T-helper 9 cell (primary cell): Measurements from ENCODE around the gene ADAMTSL3.

Experiments
- DNase-seq: peaks from one replicate; pipeline ENCODE4 v3.0.0-alpha.2; 2020
- total RNA-seq, 2 donors: gene quantifications; one replicate each; lab custom pipeline; 2026; lab: John Stamatoyannopoulos, UW

The ADAMTSL3 gene, protein sequence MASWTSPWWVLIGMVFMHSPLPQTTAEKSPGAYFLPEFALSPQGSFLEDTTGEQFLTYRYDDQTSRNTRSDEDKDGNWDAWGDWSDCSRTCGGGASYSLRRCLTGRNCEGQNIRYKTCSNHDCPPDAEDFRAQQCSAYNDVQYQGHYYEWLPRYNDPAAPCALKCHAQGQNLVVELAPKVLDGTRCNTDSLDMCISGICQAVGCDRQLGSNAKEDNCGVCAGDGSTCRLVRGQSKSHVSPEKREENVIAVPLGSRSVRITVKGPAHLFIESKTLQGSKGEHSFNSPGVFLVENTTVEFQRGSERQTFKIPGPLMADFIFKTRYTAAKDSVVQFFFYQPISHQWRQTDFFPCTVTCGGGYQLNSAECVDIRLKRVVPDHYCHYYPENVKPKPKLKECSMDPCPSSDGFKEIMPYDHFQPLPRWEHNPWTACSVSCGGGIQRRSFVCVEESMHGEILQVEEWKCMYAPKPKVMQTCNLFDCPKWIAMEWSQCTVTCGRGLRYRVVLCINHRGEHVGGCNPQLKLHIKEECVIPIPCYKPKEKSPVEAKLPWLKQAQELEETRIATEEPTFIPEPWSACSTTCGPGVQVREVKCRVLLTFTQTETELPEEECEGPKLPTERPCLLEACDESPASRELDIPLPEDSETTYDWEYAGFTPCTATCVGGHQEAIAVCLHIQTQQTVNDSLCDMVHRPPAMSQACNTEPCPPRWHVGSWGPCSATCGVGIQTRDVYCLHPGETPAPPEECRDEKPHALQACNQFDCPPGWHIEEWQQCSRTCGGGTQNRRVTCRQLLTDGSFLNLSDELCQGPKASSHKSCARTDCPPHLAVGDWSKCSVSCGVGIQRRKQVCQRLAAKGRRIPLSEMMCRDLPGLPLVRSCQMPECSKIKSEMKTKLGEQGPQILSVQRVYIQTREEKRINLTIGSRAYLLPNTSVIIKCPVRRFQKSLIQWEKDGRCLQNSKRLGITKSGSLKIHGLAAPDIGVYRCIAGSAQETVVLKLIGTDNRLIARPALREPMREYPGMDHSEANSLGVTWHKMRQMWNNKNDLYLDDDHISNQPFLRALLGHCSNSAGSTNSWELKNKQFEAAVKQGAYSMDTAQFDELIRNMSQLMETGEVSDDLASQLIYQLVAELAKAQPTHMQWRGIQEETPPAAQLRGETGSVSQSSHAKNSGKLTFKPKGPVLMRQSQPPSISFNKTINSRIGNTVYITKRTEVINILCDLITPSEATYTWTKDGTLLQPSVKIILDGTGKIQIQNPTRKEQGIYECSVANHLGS (N-terminal part only)
- total RNA-seq: 0 reads per million in 2 donors

DNA sequence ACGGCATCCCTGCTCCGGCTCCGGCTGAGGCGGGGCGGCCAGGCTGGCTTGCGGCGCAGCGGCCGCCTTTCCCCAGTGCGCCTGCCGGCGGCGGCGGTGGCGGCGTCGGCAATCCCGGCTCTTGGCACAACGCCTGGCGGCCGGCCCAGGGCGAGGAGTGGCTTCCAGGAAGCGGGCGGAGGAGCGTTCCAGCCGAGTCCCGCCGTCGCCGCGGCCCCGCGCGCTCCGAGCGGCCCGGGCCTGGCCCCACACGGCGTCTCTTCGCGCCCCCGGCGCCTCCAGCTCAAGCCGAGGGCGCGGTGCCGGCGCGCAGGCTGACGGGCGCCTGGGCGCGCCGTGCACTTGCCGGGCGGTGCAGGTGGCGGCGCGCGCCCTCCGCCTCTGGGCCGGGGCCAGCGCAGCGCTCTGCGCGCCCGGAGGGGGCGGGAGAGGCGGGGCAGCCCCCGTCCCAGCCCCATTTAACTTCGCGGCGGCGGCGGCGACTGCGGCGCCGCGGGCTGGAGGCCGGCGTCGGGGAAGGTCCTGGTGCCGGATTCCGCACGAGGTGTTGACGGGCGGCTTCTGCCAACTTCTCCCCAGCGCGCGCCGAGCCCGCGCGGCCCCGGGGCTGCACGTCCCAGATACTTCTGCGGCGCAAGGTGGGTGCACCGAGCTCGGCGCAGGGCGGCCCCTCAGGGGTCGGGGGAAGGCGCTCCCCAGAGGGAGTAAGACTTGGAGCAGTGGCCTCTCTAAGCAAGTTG is at the start of gene ADAMTSL3:
TSS of gene ADAMTSL3 (plus strand) at position 485 of the 740 bp plus-strand sequence. CDS start 1,639 bp downstream, outside the sequence.
- no peak for DNase-seq

DNA sequence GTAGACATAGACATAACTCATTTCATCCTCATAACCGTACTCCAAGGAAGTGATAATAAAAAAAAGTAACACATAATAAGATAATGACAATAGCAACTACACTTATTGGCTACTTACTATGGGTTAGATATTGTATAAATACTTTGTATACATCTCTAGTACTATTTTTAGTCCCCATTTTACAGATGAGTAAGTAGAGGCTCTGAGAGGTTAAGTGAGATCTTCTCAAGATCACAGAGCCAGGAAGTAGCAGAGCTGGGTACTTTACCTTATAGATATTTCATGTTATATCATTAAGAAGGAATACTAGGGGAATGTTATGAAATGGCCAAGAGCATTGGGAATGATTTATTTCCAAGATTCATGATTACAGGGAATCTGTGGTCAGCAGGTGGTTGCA is 49.4 kb upstream of the ADAMTSL3 start:
- DNase-seq: no peak

DNA sequence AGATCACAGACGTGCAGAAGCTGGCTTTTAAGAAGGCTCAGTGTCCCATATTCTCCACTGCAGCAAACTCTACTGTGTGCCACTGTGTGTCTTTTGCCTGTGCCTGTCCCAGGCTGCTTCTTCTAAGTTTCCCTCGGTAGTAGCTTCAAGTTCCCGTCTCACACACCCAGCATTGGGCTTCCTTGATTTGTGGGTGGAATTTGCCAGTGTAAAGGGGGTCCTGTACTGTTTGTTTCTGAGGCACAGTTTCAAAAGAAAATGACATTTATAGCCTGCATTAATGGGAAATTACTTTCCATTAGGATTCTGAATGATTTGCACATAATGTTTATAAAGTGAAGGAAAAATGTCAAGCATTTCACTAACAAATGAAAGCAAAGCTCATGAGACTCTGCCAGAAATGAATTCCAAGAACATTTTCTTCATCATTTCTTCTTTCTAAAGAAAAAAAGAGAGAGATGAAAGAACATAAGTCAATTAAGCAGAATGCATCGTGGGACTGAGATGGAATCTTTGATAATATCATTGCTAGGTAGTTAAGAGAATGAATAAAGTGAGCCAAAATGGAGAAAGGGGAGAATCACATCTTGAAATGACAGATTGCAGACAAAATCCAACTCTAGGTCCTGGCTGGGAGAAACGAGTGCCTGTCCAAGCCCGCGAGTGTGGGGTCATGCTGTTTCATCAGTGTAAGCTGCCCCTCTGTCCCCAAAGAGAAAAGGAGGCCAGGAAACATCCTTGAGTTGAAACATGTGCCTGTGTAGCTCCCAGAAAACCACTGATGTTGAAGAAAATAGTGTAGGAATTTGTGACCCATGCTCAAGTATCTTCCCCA is 48.6 kb upstream of the ADAMTSL3 start:
- DNase-seq: no peak

DNA sequence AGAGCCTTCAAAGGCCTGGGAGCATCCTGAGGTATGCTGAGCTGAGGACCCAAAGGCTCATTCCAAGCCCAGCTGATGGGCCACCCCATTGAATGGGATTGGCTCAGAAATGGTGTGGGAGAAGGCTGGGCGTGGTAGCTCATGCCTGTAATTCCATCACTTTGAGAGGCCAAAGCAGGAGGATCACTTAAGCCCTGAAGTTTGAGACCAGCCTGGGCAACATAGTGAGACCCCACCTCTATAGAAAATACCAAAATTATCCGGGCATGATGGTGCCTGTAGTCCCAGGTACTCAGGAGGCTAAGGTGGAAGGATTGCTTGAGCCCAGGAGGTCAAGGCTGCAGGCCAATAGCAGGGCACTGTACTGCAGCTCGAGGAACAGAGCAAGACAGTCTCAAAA is 43.8 kb upstream of the ADAMTSL3 start:
- no peak for DNase-seq

DNA sequence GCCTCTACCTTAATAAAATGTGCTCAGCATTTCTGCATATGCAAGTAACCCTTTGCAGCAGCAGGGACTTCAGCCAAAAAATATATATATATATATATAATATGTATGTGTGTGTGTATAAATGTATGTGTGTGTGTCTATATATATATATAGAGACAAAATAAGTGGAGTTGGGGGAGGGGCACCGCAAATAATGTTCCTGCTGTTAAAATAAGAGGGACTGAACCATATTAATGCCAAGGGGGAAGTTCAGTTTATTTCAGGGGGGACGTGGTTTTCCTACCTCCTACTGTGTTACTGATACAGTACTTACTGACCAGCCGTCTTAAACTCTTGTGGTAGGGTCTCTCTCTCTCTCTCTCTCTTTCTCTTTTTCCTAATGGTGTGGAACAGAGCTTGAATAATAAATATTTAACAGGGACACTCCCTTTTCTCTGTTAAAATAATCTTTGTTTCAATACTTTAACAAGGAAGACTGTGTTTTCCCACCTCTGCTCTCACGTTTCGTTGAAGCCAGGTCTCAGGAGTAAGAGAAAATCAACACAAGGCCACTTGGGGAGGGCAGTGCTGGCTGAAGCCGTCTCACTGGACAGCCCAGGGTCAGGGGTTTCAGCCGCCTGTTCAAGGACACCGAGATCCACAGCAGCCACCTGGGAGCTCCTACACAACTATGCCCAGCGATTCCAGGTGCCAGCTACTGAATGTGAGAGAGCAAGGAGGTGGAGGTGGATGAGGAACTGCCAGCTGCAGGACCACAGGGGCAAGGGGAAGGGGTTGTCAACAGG is 42.8 kb upstream of the ADAMTSL3 start:
- no peak for DNase-seq

DNA sequence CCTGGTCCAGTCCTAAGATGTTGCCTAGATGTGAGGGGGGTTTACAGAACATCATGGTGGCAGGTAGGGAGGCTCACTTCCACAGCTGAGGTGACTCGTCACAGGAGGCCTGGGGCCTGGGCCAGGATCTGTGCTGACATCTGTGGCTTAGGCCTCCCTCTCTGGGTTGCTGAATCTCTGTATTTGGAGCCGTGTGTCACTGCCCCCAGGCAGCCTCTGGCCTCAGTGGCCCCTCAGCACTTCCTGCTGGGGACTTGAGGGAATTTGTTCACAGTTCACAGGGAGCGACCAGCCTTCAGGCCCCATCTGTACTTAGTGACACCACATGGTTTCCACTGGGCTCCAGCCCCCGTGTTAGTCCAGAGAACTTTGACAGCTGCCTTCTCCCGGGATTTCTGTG is 41.7 kb upstream of the ADAMTSL3 start:
- DNase-seq: no peak

DNA sequence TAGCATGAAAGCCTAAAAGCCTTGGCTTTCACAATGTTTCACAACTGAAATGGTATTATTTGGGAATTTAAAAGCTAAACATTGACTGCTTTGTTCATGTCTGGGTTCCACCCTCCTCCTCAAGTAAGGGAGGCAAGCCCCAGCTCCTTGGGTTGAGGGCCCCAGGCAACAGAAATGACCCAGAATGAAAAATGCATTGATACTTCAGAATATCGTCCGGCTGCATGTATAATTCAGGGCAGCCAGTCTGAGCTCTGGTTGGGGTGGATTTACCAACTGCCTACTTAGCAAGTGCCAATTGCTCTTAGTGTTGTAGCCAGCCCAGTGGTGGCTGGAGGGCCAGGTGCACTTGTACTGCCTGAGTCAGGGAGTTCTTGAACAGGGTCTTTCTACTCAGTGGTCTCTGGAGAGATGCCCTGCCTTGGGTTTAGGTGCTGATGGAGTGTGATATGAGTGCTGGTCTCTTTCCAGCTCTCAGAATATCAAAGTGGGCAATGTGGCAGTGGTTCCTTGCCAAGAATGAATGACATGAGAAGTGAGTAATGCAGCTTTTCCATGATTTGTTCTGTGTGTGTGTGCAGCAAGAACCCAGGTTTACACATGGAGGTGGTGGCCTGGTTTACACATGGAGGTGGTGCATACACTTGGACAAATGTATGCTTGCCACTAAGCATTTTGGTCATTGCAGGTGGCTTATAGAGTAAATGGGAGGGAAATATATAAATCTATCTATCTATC is 40.9 kb upstream of the ADAMTSL3 start:
- DNase-seq: no peak

DNA sequence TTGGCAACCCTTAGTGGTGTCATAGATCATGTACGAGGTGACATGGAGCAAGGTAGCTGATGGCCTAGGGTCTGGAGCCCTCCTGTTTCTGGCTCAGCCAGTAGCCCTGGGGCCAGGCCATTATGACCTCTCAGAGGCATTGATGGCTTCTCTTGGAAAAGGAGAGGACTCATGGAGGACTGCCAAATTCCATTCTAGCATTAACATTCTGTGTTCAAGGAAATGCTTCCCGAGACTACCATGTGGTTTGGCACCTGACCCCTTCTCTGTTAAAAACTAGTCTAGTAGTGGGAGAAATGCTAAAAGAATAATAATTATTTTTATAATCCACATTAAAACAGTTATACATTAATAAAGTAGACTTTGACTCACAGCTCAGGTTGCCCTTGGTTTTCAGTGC is 40.2 kb upstream of the ADAMTSL3 start:
- DNase-seq: no peak

DNA sequence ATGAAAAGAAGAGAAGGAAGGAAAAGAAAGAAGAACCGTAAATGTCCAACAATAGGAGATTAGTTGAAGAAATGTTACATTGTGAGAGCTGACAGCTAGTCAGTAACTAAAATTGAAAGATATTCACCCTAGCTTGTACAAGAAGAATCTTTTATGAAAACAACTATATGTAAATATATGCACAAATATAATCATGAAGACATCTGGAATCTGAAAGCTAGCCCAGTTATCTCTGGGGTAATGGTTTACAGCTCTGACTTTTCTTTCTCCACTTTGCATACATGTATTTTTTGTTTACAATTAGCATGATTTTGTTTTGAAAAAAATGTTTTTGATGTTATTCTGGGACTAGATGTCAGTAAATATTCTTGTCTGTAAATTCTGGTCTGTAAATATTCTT is 37.1 kb upstream of the ADAMTSL3 start:
- no peak for DNase-seq

DNA sequence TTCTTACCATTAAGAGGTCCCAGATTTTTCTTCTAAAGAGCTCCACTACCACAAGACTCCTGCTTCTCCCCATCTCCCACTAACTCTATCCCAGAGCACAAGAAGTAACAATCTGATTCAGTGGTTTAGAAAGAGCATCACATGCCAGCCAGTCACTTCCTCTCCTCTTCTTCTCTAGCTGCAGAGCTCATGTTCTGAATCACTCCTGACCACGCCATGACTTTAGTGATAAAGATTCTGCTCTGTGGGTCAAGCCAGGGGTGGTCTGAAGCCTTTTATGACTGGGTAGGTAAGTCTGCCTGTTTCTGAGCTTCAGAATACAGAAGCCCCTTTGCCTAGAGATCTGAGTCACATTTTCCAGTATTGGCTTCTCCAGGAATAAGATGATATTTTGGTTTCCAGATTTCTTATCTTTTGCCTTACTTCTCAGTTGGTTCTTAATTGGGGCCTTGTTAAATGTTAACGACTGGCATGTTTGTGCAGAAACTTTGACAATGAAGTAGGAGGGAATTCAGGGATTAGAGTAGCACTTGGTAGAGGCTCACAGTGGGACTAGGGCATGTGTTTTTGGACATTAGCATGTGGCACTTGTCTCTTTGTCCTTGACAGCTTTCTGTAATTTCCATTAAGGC is 27.6 kb upstream of the ADAMTSL3 start:
- no peak for DNase-seq

DNA sequence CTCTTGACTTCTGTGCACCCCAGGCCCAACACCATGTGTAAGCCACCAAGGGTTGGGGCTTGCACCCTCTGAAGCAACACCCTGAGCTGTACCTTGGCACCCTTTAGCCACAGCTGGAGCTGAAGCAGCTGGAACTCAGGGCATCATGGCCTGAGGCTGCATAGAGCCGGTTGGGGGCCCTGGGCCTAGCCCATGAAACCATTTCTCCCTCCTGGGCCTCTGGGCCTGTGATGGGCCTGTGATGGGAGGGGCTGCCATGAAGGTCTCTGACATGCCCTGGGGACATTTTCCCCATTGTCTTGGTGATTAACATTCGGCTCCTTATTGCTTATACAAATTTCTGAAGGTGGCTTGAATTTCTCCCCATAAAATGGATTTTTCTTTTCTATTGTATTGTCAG is 22.4 kb upstream of the ADAMTSL3 start:
- DNase-seq: no peak

DNA sequence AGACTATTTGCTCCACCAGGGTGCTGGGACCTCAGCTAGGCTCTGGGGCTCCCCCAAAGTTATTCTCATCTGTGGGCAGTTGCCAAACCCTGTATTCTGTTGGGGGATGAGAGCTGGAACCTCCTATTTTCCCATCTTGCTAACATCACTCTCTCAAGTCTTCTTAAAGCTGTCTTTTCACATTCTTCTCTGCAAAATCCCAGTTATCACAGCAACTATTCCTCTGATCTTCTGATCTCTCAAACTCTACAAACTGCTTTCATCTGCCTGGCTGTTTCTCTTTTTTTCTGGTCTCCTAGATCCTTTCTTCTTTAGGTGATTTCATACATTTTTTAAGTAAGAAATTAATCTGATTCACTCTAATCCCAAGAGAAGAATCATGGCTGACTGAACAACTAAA is 10.7 kb upstream of the ADAMTSL3 start:
- no peak for DNase-seq

DNA sequence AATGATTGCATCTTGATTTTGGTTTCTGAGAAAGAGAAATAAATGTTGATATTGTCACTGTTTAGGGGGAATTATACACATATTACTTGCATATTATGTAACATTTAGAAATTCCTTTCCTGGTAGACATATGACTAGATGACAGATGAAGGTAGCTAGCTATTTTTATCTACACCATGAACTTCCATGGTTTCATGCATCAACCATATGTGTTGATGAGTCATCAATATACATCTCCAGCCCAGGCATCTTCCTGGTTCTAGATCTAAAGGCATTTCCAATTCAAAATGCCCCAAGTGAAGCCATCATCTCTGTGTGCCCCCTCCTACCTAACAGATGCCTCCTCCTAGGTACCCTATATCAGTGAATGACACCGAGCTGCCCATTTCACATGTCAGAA is 9.5 kb upstream of the ADAMTSL3 start:
- DNase-seq: no peak

DNA sequence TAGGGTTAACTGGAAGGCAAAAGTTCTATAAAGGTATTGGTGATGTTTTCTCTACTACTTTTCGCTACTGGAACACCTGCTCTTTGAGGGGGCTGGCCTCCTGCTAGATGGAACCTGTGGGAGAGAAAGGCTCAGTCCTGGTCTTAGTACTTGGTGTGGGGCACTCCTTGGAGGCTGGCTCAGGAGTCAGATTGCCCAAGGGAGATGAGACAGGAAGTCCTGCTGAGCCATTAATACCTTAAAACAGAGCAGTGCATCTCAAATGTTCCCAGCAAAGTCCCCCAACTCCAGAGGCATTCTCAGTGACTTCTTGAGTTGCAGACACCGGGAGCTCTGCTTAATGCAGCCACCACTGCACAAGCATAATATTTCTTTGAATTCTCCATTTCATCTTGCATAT is 3.1 kb upstream of the ADAMTSL3 start:
- DNase-seq: no peak

DNA sequence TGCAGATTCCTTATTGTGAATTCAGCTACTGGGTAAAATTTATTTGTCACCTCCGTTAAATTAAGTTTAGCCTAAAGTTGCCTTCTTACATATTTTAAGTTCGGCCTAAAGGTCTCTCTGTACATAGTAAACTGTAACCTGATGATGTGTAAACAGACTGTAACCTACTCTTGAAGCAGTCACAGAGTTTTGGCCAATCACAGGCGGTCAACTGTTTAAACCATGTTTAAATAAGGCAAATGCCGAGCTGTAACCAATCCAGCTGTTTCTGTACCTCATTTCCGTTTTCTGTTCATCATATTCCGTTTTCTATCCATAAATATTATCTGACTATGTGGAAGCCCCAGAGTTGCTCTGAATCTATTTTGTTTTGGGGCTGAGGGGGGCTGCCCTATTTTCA is 2.4 kb upstream of the ADAMTSL3 start:
- no peak for DNase-seq

DNA sequence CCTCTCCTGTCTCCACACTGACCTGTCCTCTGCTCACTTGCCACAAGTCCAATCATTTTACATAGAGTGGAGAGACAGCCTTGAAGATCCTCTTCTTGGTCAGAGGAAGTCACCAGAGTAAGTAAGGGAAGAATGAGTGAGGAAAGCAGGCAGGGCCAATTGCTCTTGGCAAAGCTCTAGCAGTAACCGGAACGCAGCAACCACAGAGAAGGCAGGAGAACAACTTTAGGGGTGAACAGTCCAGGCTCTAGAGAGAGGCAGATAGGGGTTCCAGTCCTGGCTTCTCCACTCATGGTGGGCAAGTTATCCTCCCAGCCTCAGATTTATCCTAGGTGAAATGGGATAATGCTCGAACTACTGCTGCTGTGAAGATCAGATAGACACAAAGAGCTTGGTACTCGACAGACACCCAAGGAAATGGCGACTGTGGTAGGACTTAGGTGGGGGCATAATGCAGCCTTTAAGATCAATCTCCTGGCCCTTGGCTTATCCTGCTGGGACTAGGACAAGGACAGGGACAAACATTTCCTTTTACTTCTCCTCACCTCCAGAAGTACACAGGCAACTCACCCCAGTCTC is 1.2 kb upstream of the ADAMTSL3 start:
- no peak for DNase-seq

DNA sequence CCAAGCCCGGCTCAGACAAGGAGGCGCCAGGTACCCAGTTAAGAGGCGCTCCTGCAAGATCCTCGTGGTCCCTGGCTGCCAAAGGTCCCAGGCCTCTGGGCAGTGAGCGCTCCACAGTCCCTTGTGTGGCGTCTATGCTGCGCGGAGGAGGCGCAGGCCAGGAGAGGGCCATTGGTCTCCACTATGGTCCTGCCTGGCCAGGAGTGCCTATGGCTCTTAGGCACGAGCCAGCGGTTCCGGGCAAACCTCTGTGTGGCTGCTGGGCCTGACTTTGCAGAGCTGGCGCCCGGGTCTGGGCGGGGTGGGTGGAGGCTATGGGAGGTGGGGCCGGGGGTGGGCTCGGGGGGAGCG is 660 bp upstream of the ADAMTSL3 start:
- no peak for DNase-seq

DNA sequence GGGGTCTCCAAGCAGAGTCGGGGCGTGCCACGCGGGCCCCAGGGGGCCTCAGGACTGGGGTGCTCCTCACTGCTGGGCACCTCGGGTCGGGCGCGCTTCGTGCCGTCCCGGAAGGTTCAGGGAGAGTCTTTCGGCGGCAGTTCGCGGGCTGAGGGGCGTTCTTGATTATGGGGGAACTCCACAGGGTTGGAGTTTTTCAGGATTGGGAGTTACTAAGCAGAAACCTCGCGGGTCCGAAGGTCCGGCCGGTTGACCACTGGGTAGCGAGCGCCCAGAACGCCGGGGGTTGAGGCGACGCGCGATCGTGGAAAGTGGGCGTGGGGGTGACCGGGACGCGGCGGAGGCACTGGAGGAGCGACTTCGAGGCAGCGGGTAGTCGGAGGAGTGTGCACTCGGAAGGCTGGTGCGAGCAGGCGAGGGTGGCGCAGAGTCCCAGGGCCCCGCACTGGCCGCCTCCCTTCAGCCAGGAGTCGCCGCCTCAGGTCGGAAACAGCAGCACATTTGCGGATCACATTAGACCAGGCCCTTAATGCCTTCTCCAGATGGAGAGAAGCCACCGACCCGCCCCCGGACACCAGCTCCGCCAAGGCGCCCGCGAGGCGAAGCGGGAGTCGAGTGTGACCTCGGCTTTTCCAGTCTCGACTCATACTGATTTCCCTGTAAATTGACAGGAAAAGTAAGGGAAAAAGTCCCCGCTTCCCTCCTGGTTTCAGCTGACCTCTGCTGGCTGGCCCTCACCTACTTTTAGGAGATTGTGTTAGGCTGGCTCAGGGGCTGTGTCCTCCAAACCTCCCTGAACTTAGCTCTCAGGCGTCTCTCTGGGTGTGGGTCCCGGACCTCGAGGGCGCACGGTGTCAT is 685 bp downstream of the ADAMTSL3 start:
- no peak for DNase-seq
